Measurements from ENCODE around the gene RGMA.
A peak's percentile ranks its signal among the peaks of the same experiment; 100 is the strongest.

RGMA gene

GRCh38 chr15:93088981-93089726 lies at the start of gene RGMA:
Gene RGMA, minus strand, starts transcription at chr15:93089211. Its CDS starts 279 bp downstream, at chr15:93088932.
- DNase-seq: peak in 1 of 2 experiments; percentile 33

GRCh38 chr15:93136606-93137005 lies 47.6 kb upstream of the RGMA start:
- DNase-seq: no peak

- no peak for DNase-seq
These were observed 47.0 kb upstream of the RGMA start for GRCh38 chr15:93135997-93136397.

GRCh38 chr15:93135459-93135858 lies 46.4 kb upstream of the RGMA start:
- no peak for DNase-seq

- no peak for DNase-seq
These were observed 42.6 kb upstream of the RGMA start for GRCh38 chr15:93131485-93132095.

GRCh38 chr15:93129702-93130488 lies 40.9 kb upstream of the RGMA start:
- DNase-seq: peak in 1 of 2 experiments; percentile 12

- DNase-seq: no peak
These were observed 38.3 kb upstream of the RGMA start for GRCh38 chr15:93127286-93127685.

GRCh38 chr15:93126599-93126998 lies 37.6 kb upstream of the RGMA start:
- no peak for DNase-seq

GRCh38 chr15:93126148-93126547 lies 37.1 kb upstream of the RGMA start:
- DNase-seq: no peak

GRCh38 chr15:93124126-93124525 lies 35.1 kb upstream of the RGMA start:
- DNase-seq: no peak

- no peak for DNase-seq
These were observed 33.2 kb upstream of the RGMA start for GRCh38 chr15:93121973-93122910.

- DNase-seq: peak; percentile 45 to 77
These were observed 32.1 kb upstream of the RGMA start for GRCh38 chr15:93121107-93121506.

- no peak for DNase-seq
These were observed 29.9 kb upstream of the RGMA start for GRCh38 chr15:93118904-93119303.

- no peak for DNase-seq
These were observed 22.4 kb upstream of the RGMA start for GRCh38 chr15:93111451-93111850.

- DNase-seq: no peak
These were observed 21.6 kb upstream of the RGMA start for GRCh38 chr15:93110502-93111040.

- DNase-seq: no peak
These were observed 20.5 kb upstream of the RGMA start for GRCh38 chr15:93109336-93110102.

- no peak for DNase-seq
These were observed 18.6 kb upstream of the RGMA start for GRCh38 chr15:93107646-93108045.

GRCh38 chr15:93105485-93105884 lies 16.5 kb upstream of the RGMA start:
- no peak for DNase-seq

GRCh38 chr15:93103823-93104222 lies 14.8 kb upstream of the RGMA start:
- DNase-seq: no peak

GRCh38 chr15:93102211-93102610 lies 13.2 kb upstream of the RGMA start:
- DNase-seq: no peak

GRCh38 chr15:93093765-93094164 lies 4.8 kb upstream of the RGMA start:
- no peak for DNase-seq

- no peak for DNase-seq
These were observed 2.5 kb upstream of the RGMA start for GRCh38 chr15:93091465-93091864.
